ENCODE measurements around the gene TRPV6.

DNA sequence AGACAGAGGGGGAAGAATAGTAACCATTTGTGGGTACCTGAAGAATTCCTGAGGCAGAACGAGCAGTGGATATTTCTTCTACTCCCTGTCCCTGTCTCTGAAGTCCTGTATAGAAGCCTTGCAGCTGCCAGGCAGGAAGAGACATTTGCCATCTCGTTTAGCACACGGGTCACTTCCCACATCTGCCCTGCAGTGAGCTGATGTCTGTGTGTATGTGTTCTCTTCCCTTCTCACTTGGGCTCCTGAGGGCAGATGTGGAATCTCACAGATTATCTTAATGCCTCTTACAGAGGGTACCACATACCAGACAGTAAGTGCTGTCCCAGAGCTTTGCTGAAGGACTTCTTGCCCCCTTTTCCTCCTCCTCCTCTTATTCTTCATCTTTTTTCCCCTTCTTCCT, 14.1 kb upstream of the TRPV6 start:
- no peak for TF ChIP-seq POLR2A (IDR thresholded peaks at IDR 0.05)
- TF ChIP-seq, protein P1, sequence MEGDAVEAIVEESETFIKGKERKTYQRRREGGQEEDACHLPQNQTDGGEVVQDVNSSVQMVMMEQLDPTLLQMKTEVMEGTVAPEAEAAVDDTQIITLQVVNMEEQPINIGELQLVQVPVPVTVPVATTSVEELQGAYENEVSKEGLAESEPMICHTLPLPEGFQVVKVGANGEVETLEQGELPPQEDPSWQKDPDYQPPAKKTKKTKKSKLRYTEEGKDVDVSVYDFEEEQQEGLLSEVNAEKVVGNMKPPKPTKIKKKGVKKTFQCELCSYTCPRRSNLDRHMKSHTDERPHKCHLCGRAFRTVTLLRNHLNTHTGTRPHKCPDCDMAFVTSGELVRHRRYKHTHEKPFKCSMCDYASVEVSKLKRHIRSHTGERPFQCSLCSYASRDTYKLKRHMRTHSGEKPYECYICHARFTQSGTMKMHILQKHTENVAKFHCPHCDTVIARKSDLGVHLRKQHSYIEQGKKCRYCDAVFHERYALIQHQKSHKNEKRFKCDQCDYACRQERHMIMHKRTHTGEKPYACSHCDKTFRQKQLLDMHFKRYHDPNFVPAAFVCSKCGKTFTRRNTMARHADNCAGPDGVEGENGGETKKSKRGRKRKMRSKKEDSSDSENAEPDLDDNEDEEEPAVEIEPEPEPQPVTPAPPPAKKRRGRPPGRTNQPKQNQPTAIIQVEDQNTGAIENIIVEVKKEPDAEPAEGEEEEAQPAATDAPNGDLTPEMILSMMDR (IDR thresholded peaks at IDR 0.05), result no peak
- TF ChIP-seq EP300 (IDR thresholded peaks at IDR 0.05), result no peak

All from sigmoid colon (tissue), 4 donors.